ENCODE data around the gene PPIF.

GRCh38 chr10:79318369-79318768 is 28.9 kb upstream of the PPIF start:
- no peak for TF ChIP-seq TMF1 (CRISPR knock-in tag; IDR thresholded peaks at IDR 0.05; ENCODE audit: low read depth)
- TF ChIP-seq SP1 (IDR thresholded peaks at IDR 0.05): no peak
- TF ChIP-seq SP1 (CRISPR knock-in tag; IDR thresholded peaks at IDR 0.05): no peak
- TF ChIP-seq, protein P1, sequence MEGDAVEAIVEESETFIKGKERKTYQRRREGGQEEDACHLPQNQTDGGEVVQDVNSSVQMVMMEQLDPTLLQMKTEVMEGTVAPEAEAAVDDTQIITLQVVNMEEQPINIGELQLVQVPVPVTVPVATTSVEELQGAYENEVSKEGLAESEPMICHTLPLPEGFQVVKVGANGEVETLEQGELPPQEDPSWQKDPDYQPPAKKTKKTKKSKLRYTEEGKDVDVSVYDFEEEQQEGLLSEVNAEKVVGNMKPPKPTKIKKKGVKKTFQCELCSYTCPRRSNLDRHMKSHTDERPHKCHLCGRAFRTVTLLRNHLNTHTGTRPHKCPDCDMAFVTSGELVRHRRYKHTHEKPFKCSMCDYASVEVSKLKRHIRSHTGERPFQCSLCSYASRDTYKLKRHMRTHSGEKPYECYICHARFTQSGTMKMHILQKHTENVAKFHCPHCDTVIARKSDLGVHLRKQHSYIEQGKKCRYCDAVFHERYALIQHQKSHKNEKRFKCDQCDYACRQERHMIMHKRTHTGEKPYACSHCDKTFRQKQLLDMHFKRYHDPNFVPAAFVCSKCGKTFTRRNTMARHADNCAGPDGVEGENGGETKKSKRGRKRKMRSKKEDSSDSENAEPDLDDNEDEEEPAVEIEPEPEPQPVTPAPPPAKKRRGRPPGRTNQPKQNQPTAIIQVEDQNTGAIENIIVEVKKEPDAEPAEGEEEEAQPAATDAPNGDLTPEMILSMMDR (CRISPR knock-in tag; IDR thresholded peaks at IDR 0.05): no peak
- TF ChIP-seq KDM5B (CRISPR knock-in tag; IDR thresholded peaks at IDR 0.05; ENCODE audit: borderline replicate concordance): no peak
- no peak for TF ChIP-seq FOXJ3 (CRISPR knock-in tag; IDR thresholded peaks at IDR 0.05; ENCODE audit: borderline replicate concordance)
- no peak for TF ChIP-seq CC2D1A (CRISPR knock-in tag; IDR thresholded peaks at IDR 0.05)

Measured in HepG2 (cell line).